T-cell (primary cell): ENCODE results near the gene ASAP2. TPM values are rescaled to one million over a fixed set of nuclear protein-coding genes. Genes with fewer than 3 reads are reported as not detected.

Experiments used
- ATAC-seq, 4 experiments: fragments of 200-7000 bp in 3 of 4; fragments of 150-1000 bp in 1 of 4; cut with Tn5 transposase; replicated peaks in 1 of 4; 1 replicate in 3 of 4; 2 replicates in 1 of 4; pipeline ENCODE4 v1.10.0; 2021; ENCODE audit warnings: moderate library complexity in 3 of 4, mild to moderate bottlenecking in 2 of 4, moderate number of reproducible peaks in 1 of 4
- CTCF ChIA-PET, 2 donors: fragments of 300-600 bp; sonication (Branson Sonifier 250); formaldehyde crosslinking; loops; one replicate each; lab custom pipeline; 2022; ENCODE audit warnings: antibody characterized with exemption in 2 of 2; lab: Charles Lee
- POLR2A ChIA-PET, 2 donors: fragments of 300-600 bp; sonication (Branson Sonifier 250); formaldehyde crosslinking; loops; one replicate each; lab custom pipeline; 2022; ENCODE audit warnings: antibody characterized with exemption in 2 of 2; lab: Charles Lee
- DNase-seq, 35 experiments: peaks; one replicate each; pipeline versions ENCODE4 v3.0.0 to v3.0.0-alpha.2; 2013 to 2023
- H3K27ac ChIP-seq: one replicate; pipeline ENCODE4 v1.5.1; 2013; ENCODE audit warnings: low read length
- H3K27me3 ChIP-seq, 2 experiments: replicated peaks in 1 of 2; 1 replicate in 1 of 2; 2 replicates in 1 of 2; pipeline versions ENCODE4 v1.6.1 to v1.7.0; 2013; ENCODE audit warnings: low read length in 1 of 2, mixed read lengths in 1 of 2; ENCODE audit not compliant: control insufficient read depth in 2 of 2, insufficient read depth in 2 of 2; ENCODE audit errors: extremely low read depth in 1 of 2
- H3K36me3 ChIP-seq, 2 donors: 1 replicate in 1 of 2; 2 replicates in 1 of 2; pipeline versions ENCODE4 v1.6.1 to v1.7.0; 2013; ENCODE audit warnings: low read length in 1 of 2; ENCODE audit not compliant: control insufficient read depth in 2 of 2, insufficient read depth in 1 of 2; ENCODE audit errors: extremely low read depth in 1 of 2
- H3K4me1 ChIP-seq, 2 experiments: 1 replicate in 1 of 2; 2 replicates in 1 of 2; pipeline versions ENCODE4 v1.6.1 to v1.7.0; 2013; ENCODE audit warnings: low read length in 2 of 2, mixed read lengths in 1 of 2; ENCODE audit not compliant: insufficient read depth in 2 of 2, control insufficient read depth in 1 of 2; ENCODE audit errors: extremely low read depth in 1 of 2
- H3K4me3 ChIP-seq, 2 donors: 1 replicate in 1 of 2; 2 replicates in 1 of 2; pipeline versions ENCODE4 v1.5.1 to v1.7.0; 2013; ENCODE audit warnings: mild to moderate bottlenecking in 2 of 2, low read length in 1 of 2, moderate library complexity in 1 of 2; ENCODE audit not compliant: control insufficient read depth in 1 of 2; ENCODE audit errors: extremely low read depth in 1 of 2
- H3K9me3 ChIP-seq: 2 replicates; pipeline ENCODE4 v1.7.0; 2013
- H3K27ac Mint-ChIP-seq, 2 donors: one replicate each; pipeline ENCODE4 v1.8.0; 2020 to 2021; ENCODE audit warnings: mild to moderate bottlenecking in 2 of 2, mixed read lengths in 2 of 2
- H3K27me3 Mint-ChIP-seq, 2 donors: one replicate each; pipeline ENCODE4 v1.8.0; 2021 to 2022; ENCODE audit warnings: mixed read lengths in 2 of 2
- H3K36me3 Mint-ChIP-seq: one replicate; pipeline ENCODE4 v1.8.0; 2021; ENCODE audit warnings: mixed read lengths
- H3K4me1 Mint-ChIP-seq, 3 donors: one replicate each; pipeline ENCODE4 v1.8.0; 2020 to 2022; ENCODE audit warnings: mixed read lengths in 3 of 3, mild to moderate bottlenecking in 1 of 3
- H3K4me3 Mint-ChIP-seq, 3 donors: one replicate each; pipeline ENCODE4 v1.8.0; 2020 to 2022; ENCODE audit warnings: mild to moderate bottlenecking in 3 of 3, mixed read lengths in 3 of 3, moderate library complexity in 3 of 3
- H3K9me3 Mint-ChIP-seq, 3 donors: one replicate each; pipeline ENCODE4 v1.8.0; 2020 to 2022; ENCODE audit warnings: mixed read lengths in 3 of 3
- WGBS: methylation state at CpG from one replicate; pipeline ENCODE4 v1.1.5; 2013; ENCODE audit warnings: missing lambda C conversion rate; ENCODE audit not compliant: insufficient coverage; 5-methylcytosine and 5-hydroxymethylcytosine counted together
- total RNA-seq, 35 experiments: library from RNA in 6 of 35; stranded (reverse) in 6 of 35; fragments of 120-200 nt in 1 of 35; gene quantifications; one replicate each; pipeline versions ENCODE4 v1.2.1 to v1.2.4 and lab custom pipeline; 2013 to 2026

ASAP2 gene
- total RNA-seq, 5 donors from 2014 or later (not counting 1 experiment from before 2014, with no cell fraction given) = 0.10 to 0.38 (median 0.27) TPM; not detected in 1

DNA sequence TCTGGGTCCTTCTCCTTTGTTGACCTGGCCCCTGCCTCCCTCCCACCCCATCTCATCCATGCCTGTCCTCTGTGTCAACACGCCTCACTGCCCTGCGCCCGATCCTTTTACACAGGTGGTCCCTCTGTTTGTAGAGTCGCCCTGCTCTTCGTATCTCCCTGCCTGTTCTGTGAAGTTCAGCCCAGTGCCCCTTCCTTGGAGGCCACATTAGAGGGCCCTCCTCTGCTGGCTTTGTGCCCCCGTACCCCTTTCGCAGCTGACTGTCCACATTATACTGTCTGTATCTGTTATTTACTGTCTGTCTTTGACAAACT is 25.5 kb downstream of the ASAP2 start:
- no peaks in the 10 kb centered on the region for H3K36me3 ChIP-seq
- POLR2A ChIA-PET = no interaction called here
- peaks cover 29 to 33% of the 10 kb centered on the region in 2 donors for H3K27me3 Mint-ChIP-seq

GRCh38 chr2:9232886-9233285 is 26.3 kb downstream of the ASAP2 start:
- no peak overlapping the region for H3K4me3 Mint-ChIP-seq
- H3K27me3 ChIP-seq = peaks cover 0 to 47% of the 10 kb centered on the region in 2 experiments
- ChIA-PET CTCF (interaction anchor here in 1 of 2 donors (0.6 kb wide), 1 partner anchor 41 kb away, joined by 4 read pairs; no protein-coding TSS in a partner anchor), POLR2A (no interaction called here)
- WGBS = 80% methylated on average over 7 of the region's 7 CpGs
- no peaks in the 10 kb centered on the region for H3K4me1 ChIP-seq
- no peaks in the 10 kb centered on the region for H3K9me3 ChIP-seq
- H3K4me3 ChIP-seq = no peak overlapping the region
- no peaks in the 10 kb centered on the region for H3K36me3 ChIP-seq
- H3K36me3 Mint-ChIP-seq = no peaks in the 10 kb centered on the region
- no peak overlapping the region for H3K27ac Mint-ChIP-seq
- no peaks in the 10 kb centered on the region for H3K9me3 Mint-ChIP-seq
- no peaks in the 10 kb centered on the region for H3K4me1 Mint-ChIP-seq
- no peak for DNase-seq
- peaks cover 22 to 33% of the 10 kb centered on the region in 2 donors for H3K27me3 Mint-ChIP-seq
- no peak overlapping the region for H3K27ac ChIP-seq
- ATAC-seq = no peak

More for the DNA sequence above, 25.5 kb downstream of the ASAP2 start:
- CTCF ChIA-PET = no interaction called here
- Histone ChIP-seq H3K4me3 (no peak overlapping the region), H3K4me1 (no peaks in the 10 kb centered on the region), H3K27ac (no peak overlapping the region), H3K27me3 (peaks cover 0 to 47% of the 10 kb centered on the region in 2 experiments), H3K9me3 (no peaks in the 10 kb centered on the region)
- no peak for DNase-seq
- WGBS = 93% methylated on average over 7 of the region's 7 CpGs
- ATAC-seq = no peak
- Mint-ChIP-seq H3K9me3 (no peaks in the 10 kb centered on the region), H3K4me1 (no peaks in the 10 kb centered on the region), H3K4me3 (no peak overlapping the region), H3K36me3 (no peaks in the 10 kb centered on the region), H3K27ac (no peak overlapping the region)

- Mint-ChIP-seq H3K4me1 (no peaks in the 10 kb centered on the region), H3K36me3 (no peaks in the 10 kb centered on the region)
- no peak for DNase-seq
These were observed 28.1 kb downstream of the ASAP2 start for GRCh38 chr2:9234680-9235146.

DNA sequence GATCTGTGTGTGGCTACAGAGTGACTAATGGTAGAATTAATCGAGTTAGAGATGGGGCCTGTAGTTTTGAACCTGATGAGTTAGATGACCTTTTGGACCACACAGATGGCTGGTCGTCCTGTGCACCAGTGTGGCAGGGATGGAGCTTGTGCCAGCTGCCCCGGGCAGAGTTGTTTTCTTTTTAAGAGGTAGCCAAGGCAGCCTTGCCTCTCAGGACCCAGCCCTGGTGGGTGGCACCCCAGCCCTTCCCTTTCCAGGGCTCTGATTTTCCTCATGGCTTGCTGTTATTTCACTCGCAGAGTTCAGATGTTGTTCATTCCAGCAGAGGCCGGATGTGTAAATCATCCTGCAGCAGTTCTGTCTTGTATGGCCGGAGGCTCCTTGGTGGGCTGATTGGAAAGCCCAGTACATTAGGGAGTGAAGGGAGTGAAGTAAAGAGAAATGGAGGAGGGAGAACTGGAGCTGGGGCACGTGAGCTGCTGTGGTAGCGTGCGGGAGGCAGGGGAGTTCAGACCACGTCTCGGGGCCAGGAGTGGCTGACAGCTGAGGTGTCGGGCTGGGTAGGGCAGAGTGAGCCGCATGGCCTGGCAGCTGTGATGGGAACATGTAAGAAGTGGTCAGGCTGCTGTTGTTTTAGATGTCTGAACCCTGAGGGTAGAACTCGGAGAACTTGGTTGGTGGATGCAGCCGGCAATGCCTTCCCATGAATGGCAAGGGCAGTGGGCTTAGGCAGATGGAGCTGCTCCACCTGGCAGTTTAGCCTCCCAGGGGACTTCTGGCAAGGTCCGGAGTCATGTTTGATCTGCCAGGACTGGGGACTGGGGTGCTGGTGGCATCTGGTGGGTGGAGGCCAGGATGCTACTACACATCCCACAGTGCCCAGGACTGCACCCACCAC is 28.8 kb downstream of the ASAP2 start:
- ATAC-seq = no peak
- Mint-ChIP-seq H3K9me3 (no peaks in the 10 kb centered on the region), H3K27me3 (peaks cover 16 to 20% of the 10 kb centered on the region in 2 donors), H3K36me3 (no peaks in the 10 kb centered on the region), H3K4me1 (no peaks in the 10 kb centered on the region), H3K4me3 (no peak overlapping the region), H3K27ac (no peak overlapping the region)
- Histone ChIP-seq H3K27ac (no peak overlapping the region), H3K4me3 (no peak overlapping the region), H3K9me3 (no peaks in the 10 kb centered on the region), H3K36me3 (no peaks in the 10 kb centered on the region), H3K27me3 (peaks cover 0 to 37% of the 10 kb centered on the region in 2 experiments), H3K4me1 (no peaks in the 10 kb centered on the region)
- WGBS = 84% methylated on average over 14 of the region's 16 CpGs
- no peak for DNase-seq
- CTCF ChIA-PET = interaction anchor here in 1 of 2 donors (0.7 kb wide), 1 partner anchor 12 kb away, joined by 3 read pairs; no protein-coding TSS in a partner anchor
- POLR2A ChIA-PET = interaction anchor here in 1 of 2 donors (0.6 kb wide), 1 partner anchor 1751 kb away, joined by 4 read pairs; no protein-coding TSS in a partner anchor

More at GRCh38 chr2:9234680-9235146, 28.1 kb downstream of the ASAP2 start:
- Histone ChIP-seq H3K9me3 (no peaks in the 10 kb centered on the region), H3K4me1 (no peaks in the 10 kb centered on the region), H3K4me3 (no peak overlapping the region), H3K36me3 (no peaks in the 10 kb centered on the region), H3K27ac (no peak overlapping the region), H3K27me3 (peaks cover 0 to 40% of the 10 kb centered on the region in 2 experiments)
- no peak for ATAC-seq
- POLR2A ChIA-PET = no interaction called here
- CTCF ChIA-PET = no interaction called here
- peaks cover 18 to 23% of the 10 kb centered on the region in 2 donors for H3K27me3 Mint-ChIP-seq
- no peak overlapping the region for H3K4me3 Mint-ChIP-seq
- no peak overlapping the region for H3K27ac Mint-ChIP-seq
- 87% methylated on average over 6 of the region's 9 CpGs for WGBS
- no peaks in the 10 kb centered on the region for H3K9me3 Mint-ChIP-seq

- Mint-ChIP-seq H3K9me3 (no peaks in the 10 kb centered on the region), H3K4me1 (no peaks in the 10 kb centered on the region), H3K4me3 (no peak overlapping the region), H3K27ac (no peak overlapping the region), H3K27me3 (peaks cover 16 to 20% of the 10 kb centered on the region in 2 donors), H3K36me3 (no peaks in the 10 kb centered on the region)
- POLR2A ChIA-PET = interaction anchor here in 1 of 2 donors (0.6 kb wide), 1 partner anchor 1752 kb away, joined by 4 read pairs; no protein-coding TSS in a partner anchor
- no peaks in the 10 kb centered on the region for H3K9me3 ChIP-seq
- H3K36me3 ChIP-seq = no peaks in the 10 kb centered on the region
- ATAC-seq = no peak
- H3K4me1 ChIP-seq = no peaks in the 10 kb centered on the region
- H3K4me3 ChIP-seq = no peak overlapping the region
- 93% methylated on average over 3 of the region's 7 CpGs for WGBS
- no peak overlapping the region for H3K27ac ChIP-seq
- H3K27me3 ChIP-seq = peaks cover 0 to 32% of the 10 kb centered on the region in 2 experiments
- DNase-seq = no peak
- CTCF ChIA-PET = interaction anchor here in 1 of 2 donors (0.7 kb wide), 1 partner anchor 12 kb away, joined by 3 read pairs; no protein-coding TSS in a partner anchor
These were observed 29.4 kb downstream of the ASAP2 start for GRCh38 chr2:9236045-9236344.

GRCh38 chr2:9236867-9237266 is 30.3 kb downstream of the ASAP2 start:
- peaks cover 12 to 14% of the 10 kb centered on the region in 2 donors for H3K27me3 Mint-ChIP-seq
- no peak overlapping the region for H3K27ac Mint-ChIP-seq
- no peak overlapping the region for H3K27ac ChIP-seq
- H3K36me3 ChIP-seq = no peaks in the 10 kb centered on the region
- WGBS = 75% methylated on average over 6 of the region's 6 CpGs
- CTCF ChIA-PET = no interaction called here
- H3K27me3 ChIP-seq = peaks cover 0 to 24% of the 10 kb centered on the region in 2 experiments
- no peaks in the 10 kb centered on the region for H3K36me3 Mint-ChIP-seq
- H3K9me3 Mint-ChIP-seq = no peaks in the 10 kb centered on the region
- no peak overlapping the region for H3K4me3 Mint-ChIP-seq
- no peaks in the 10 kb centered on the region for H3K9me3 ChIP-seq
- POLR2A ChIA-PET = no interaction called here
- H3K4me3 ChIP-seq = no peak overlapping the region
- H3K4me1 ChIP-seq = no peaks in the 10 kb centered on the region
- DNase-seq (no peak), ATAC-seq (no peak)
- no peaks in the 10 kb centered on the region for H3K4me1 Mint-ChIP-seq
